Cardiac muscle cell (in vitro differentiated cells and primary cell): ENCODE data around the gene SCN5A. TPM values are rescaled to one million over a fixed set of nuclear protein-coding genes. Genes with fewer than 3 reads are reported as not detected.

Experiments used
- DNase-seq, 2 donors: peaks; one replicate each; pipeline versions ENCODE4 v3.0.0 to v3.0.0-alpha.2; 2010 to 2017; ENCODE audit warnings: low read depth in 1 of 2, low spot score in 1 of 2
- H3K27ac ChIP-seq: fragments of 200-600 bp; sonication (generic); 2 replicates; pipeline ENCODE4 v1.5.1; 2016
- H3K27me3 ChIP-seq: fragments of 200-600 bp; sonication (generic); 2 replicates; pipeline ENCODE4 v1.6.0; 2016; ENCODE audit warnings: control low read depth
- H3K36me3 ChIP-seq: fragments of 200-600 bp; sonication (generic); 2 replicates; pipeline ENCODE4 v1.5.1; 2016; ENCODE audit warnings: control low read depth
- H3K4me1 ChIP-seq: fragments of 200-600 bp; sonication (generic); 2 replicates; pipeline ENCODE4 v1.8.1; 2017; ENCODE audit warnings: low read depth, mild to moderate bottlenecking, mixed run types
- H3K4me3 ChIP-seq: fragments of 200-600 bp; sonication (generic); 2 replicates; pipeline ENCODE4 v1.5.1; 2016; ENCODE audit warnings: mild to moderate bottlenecking
- H3K9me3 ChIP-seq: fragments of 200-600 bp; sonication (generic); 2 replicates; pipeline ENCODE4 v1.5.1; 2017; ENCODE audit warnings: low read depth, mild to moderate bottlenecking, control low read depth
- CTCF ChIP-seq: IDR thresholded peaks from 2 replicates; pipeline ENCODE4 v1.5.1; 2012; ENCODE audit warnings: low read depth, mild to moderate bottlenecking, low read length
- polyA plus RNA-seq: library from polyadenylated mRNA; unstranded; fragments of >200 nt; fragmentation: Nextera tagmentation; extraction: Ambion mirVana; gene quantifications from 2 replicates; pipeline ENCODE4 v1.2.1, GENCODE V29; 2016
- total RNA-seq: library from RNA; depleted of rRNA; stranded (reverse); fragments of >200 nt; gene quantifications from 2 replicates; pipeline ENCODE4 v1.2.3, GENCODE V29; 2016

SCN5A gene
- total and polyA plus RNA-seq, 2 experiments from 2014 or later: 3.1 to 9.3 TPM

- Histone ChIP-seq H3K9me3 (no peaks in the 10 kb centered on the region), H3K27ac (no peak overlapping the region), H3K36me3 (no peaks in the 10 kb centered on the region), H3K4me3 (no peak overlapping the region), H3K27me3 (peaks cover 10% of the 10 kb centered on the region), H3K4me1 (no peaks in the 10 kb centered on the region)
- TF ChIP-seq CTCF: no peak
- no peak for DNase-seq
Measured at GRCh38 chr3:38544926-38545325, 104.6 kb downstream of the SCN5A start.

- TF ChIP-seq CTCF: no peak
- Histone ChIP-seq H3K4me1 (no peaks in the 10 kb centered on the region), H3K4me3 (no peak overlapping the region), H3K36me3 (no peaks in the 10 kb centered on the region), H3K27ac (no peak overlapping the region), H3K9me3 (no peaks in the 10 kb centered on the region), H3K27me3 (peaks cover 18% of the 10 kb centered on the region)
- no peak for DNase-seq
Measured at GRCh38 chr3:38543586-38543985, 105.9 kb downstream of the SCN5A start.

- Histone ChIP-seq H3K27me3 (peaks cover 22% of the 10 kb centered on the region), H3K27ac (no peak overlapping the region), H3K4me3 (no peak overlapping the region), H3K4me1 (no peaks in the 10 kb centered on the region), H3K9me3 (no peaks in the 10 kb centered on the region), H3K36me3 (no peaks in the 10 kb centered on the region)
- TF ChIP-seq CTCF: no peak
- DNase-seq: no peak
Measured at GRCh38 chr3:38542401-38543298, 106.8 kb downstream of the SCN5A start.

GRCh38 chr3:38541806-38542205 lies 107.7 kb downstream of the SCN5A start:
- H3K4me1 ChIP-seq: no peaks in the 10 kb centered on the region

GRCh38 chr3:38538773-38539353 lies 110.6 kb downstream of the SCN5A start:
- peaks cover 2% of the 10 kb centered on the region for H3K4me1 ChIP-seq
- peaks cover 17% of the 10 kb centered on the region for H3K27me3 ChIP-seq
- TF ChIP-seq CTCF: no peak
- H3K36me3 ChIP-seq: no peaks in the 10 kb centered on the region
- no peaks in the 10 kb centered on the region for H3K9me3 ChIP-seq
- no peak overlapping the region for H3K27ac ChIP-seq
- H3K4me3 ChIP-seq: no peak overlapping the region
- no peak for DNase-seq

More at GRCh38 chr3:38541806-38542205, 107.7 kb downstream of the SCN5A start:
- Histone ChIP-seq H3K9me3 (no peaks in the 10 kb centered on the region), H3K4me3 (no peak overlapping the region), H3K27ac (no peak overlapping the region), H3K36me3 (no peaks in the 10 kb centered on the region), H3K27me3 (peaks cover 22% of the 10 kb centered on the region)
- peak in 1 of 2 donors; percentile 48 for DNase-seq
- TF ChIP-seq CTCF: no peak
